Endothelial cell (in vitro differentiated cells): ENCODE measurements around the gene ADGRG1. TPM values are rescaled to one million over a fixed set of nuclear protein-coding genes. Genes with fewer than 3 reads are reported as not detected.

Experiments used
- DNase-seq: peaks from one replicate; pipeline ENCODE4 v3.0.0; 2021; ENCODE audit warnings: low spot score
- H3K27ac Mint-ChIP-seq: one replicate; pipeline ENCODE4 v1.8.0; 2021; ENCODE audit warnings: mixed read lengths, inconsistent platforms; ENCODE audit not compliant: unreplicated experiment
- H3K27me3 Mint-ChIP-seq: one replicate; pipeline ENCODE4 v1.8.0; 2021; ENCODE audit warnings: mild to moderate bottlenecking, moderate library complexity, mixed read lengths, inconsistent platforms; ENCODE audit not compliant: unreplicated experiment
- H3K36me3 Mint-ChIP-seq: one replicate; pipeline ENCODE4 v1.8.0; 2021; ENCODE audit warnings: mild to moderate bottlenecking, low read depth, mixed read lengths, inconsistent platforms; ENCODE audit not compliant: unreplicated experiment
- H3K4me1 Mint-ChIP-seq: one replicate; pipeline ENCODE4 v1.8.0; 2021; ENCODE audit warnings: mild to moderate bottlenecking, mixed read lengths, inconsistent platforms; ENCODE audit not compliant: unreplicated experiment
- H3K4me3 Mint-ChIP-seq: one replicate; pipeline ENCODE4 v1.8.0; 2021; ENCODE audit warnings: mild to moderate bottlenecking, mixed read lengths, inconsistent platforms; ENCODE audit not compliant: unreplicated experiment
- H3K9me3 Mint-ChIP-seq: one replicate; pipeline ENCODE4 v1.8.0; 2021; ENCODE audit warnings: mixed read lengths, inconsistent platforms; ENCODE audit not compliant: unreplicated experiment
- CTCF ChIP-seq: fragments of 200-600 bp; sonication (generic); IDR thresholded peaks from one replicate; pipeline ENCODE4 v1.5.0; 2021; ENCODE audit warnings: antibody characterized with exemption; ENCODE audit not compliant: unreplicated experiment
- total RNA-seq: library from RNA; stranded (reverse); fragmentation: NEBNext Ultra II Directional; extraction: Animal tissue kit (Norgen Biotek cat#: 25700); gene quantifications from one replicate; pipeline ENCODE4 v1.2.1, GENCODE V29; 2021; ENCODE audit not compliant: unreplicated experiment

The ADGRG1 gene
- total RNA-seq, 1 donor from 2014 or later: 2.7 TPM

- peaks cover 46% of the 10 kb centered on the region for H3K4me1 Mint-ChIP-seq
- H3K9me3 Mint-ChIP-seq: no peaks in the 10 kb centered on the region
- no peak overlapping the region for H3K4me3 Mint-ChIP-seq
- H3K36me3 Mint-ChIP-seq: peaks cover 3% of the 10 kb centered on the region
- TF ChIP-seq CTCF: no peak
- no peak overlapping the region for H3K27ac Mint-ChIP-seq
- no peak for DNase-seq
- peaks cover 8% of the 10 kb centered on the region for H3K27me3 Mint-ChIP-seq
Observed at GRCh38 chr16:57672824-57673223, 44.4 kb downstream of the ADGRG1 start.

GRCh38 chr16:57675741-57676551 lies 47.5 kb downstream of the ADGRG1 start:
- Mint-ChIP-seq H3K9me3 (no peaks in the 10 kb centered on the region), H3K4me1 (peaks cover 45% of the 10 kb centered on the region), H3K36me3 (no peaks in the 10 kb centered on the region), H3K27ac (no peak overlapping the region), H3K27me3 (peaks cover 10% of the 10 kb centered on the region), H3K4me3 (no peak overlapping the region)
- DNase-seq: no peak
- no peak for TF ChIP-seq CTCF

- no peak for TF ChIP-seq CTCF
- H3K4me1 Mint-ChIP-seq: peaks cover 44% of the 10 kb centered on the region
- H3K27me3 Mint-ChIP-seq: peaks cover 11% of the 10 kb centered on the region
Observed at GRCh38 chr16:57676553-57677085, 48.2 kb downstream of the ADGRG1 start.

GRCh38 chr16:57677622-57678369 lies 49.4 kb downstream of the ADGRG1 start:
- DNase-seq: no peak
- Mint-ChIP-seq H3K27me3 (peaks cover 11% of the 10 kb centered on the region), H3K27ac (peak overlapping the region; percentile 10), H3K4me1 (peaks cover 44% of the 10 kb centered on the region), H3K9me3 (no peaks in the 10 kb centered on the region), H3K4me3 (no peak overlapping the region), H3K36me3 (no peaks in the 10 kb centered on the region)
- TF ChIP-seq CTCF: no peak

More at GRCh38 chr16:57676553-57677085, 48.2 kb downstream of the ADGRG1 start:
- DNase-seq: no peak
- peak overlapping the region; percentile 3 for H3K27ac Mint-ChIP-seq
- no peaks in the 10 kb centered on the region for H3K36me3 Mint-ChIP-seq
- no peak overlapping the region for H3K4me3 Mint-ChIP-seq
- no peaks in the 10 kb centered on the region for H3K9me3 Mint-ChIP-seq
